ENCODE data around the gene EFS. TPM values are rescaled to one million over a fixed set of nuclear protein-coding genes. Genes with fewer than 3 reads are reported as not detected.

The EFS gene
- total RNA-seq, 1 experiment from 2014 or later = 0.36 TPM

- Histone ChIP-seq H4K20me1 (ENCODE audit: low read length) (no peaks in the 10 kb centered on the region), H3K36me3 (ENCODE audit: low read depth, low read length) (peaks cover 10% of the 10 kb centered on the region; the same call in 1 of the 2 replicates), H3K79me2 (ENCODE audit: low read length) (peaks cover 47% of the 10 kb centered on the region), H3K9ac (ENCODE audit: low read length) (peak within 1 kb of the TSS; percentile 87), H3K4me3 (ENCODE audit: low read length) (peak within 1 kb of the TSS; percentile 86), H3F3A (ENCODE audit: low read length, unreplicated experiment) (no peaks in the 10 kb centered on the region), H2AFZ (ENCODE audit: low read length) (peak within 1 kb of the TSS; percentile 79), H3K9me3 (ENCODE audit: low read length) (no peaks in the 10 kb centered on the region), H3K27me3 (ENCODE audit: low read length) (no peaks in the 10 kb centered on the region), H3K9me2 (replicated peaks; ENCODE audit: low read length) (no peaks in the 10 kb centered on the region), H3K27ac (ENCODE audit: low read length) (peak within 1 kb of the TSS; percentile 50), H3K4me2 (ENCODE audit: low read length) (peak within 1 kb of the TSS; percentile 88), H3K4me1 (ENCODE audit: insufficient read depth, low read length) (peaks cover 24% of the 10 kb centered on the region)
- TF ChIP-seq EZH2phosphoT487 (IDR thresholded peaks at IDR 0.05; ENCODE audit: borderline replicate concordance, low read length) (no peak), EZH2 (IDR thresholded peaks at IDR 0.05; ENCODE audit: low read length, unreplicated experiment) (no peak), CTCF (conservative IDR thresholded peaks at IDR 0.05; ENCODE audit: low read depth, low read length) (no peak)
- ChIA-PET CTCF (interaction anchor here (0.5 to 0.9 kb wide), 4 partner anchors 16 to 243 kb away, joined by 3 to 13 read pairs (median 3); no protein-coding TSS in a partner anchor), POLR2A (ENCODE audit: unreplicated experiment) (interaction anchor here (0.5 to 1.6 kb wide), 4 partner anchors 12 to 20 kb away, joined by 3 to 12 read pairs (median 4); partner anchors contain the start of genes HOMEZ and PABPN1)
- BruUV-seq (replicated peaks) = no TSS peak
- peak; percentile 55 for ATAC-seq
- intact Hi-C loops (cut with micrococcal nuclease) = loop anchor here (1.0 to 10.0 kb wide), 4 partner anchors 15 to 542 kb away; partner anchors contain the start of genes NGDN, OXA1L and PABPN1
- peak; percentile 87 for DNase-seq
Measured at GRCh38 chr14:23306412-23307145, 58.4 kb downstream of the EFS start, which contains the start of gene BCL2L2. TSS of gene BCL2L2 (plus strand) at chr14:23306833. CDS start at chr14:23307768, 935 bp downstream.

Small RNA genes lying within 50 kb of the gene (microRNA-seq; reads per million reads assigned to microRNA genes)
- gene MIR208A (ENCODE audit: unreplicated experiment) = not detected

Other genes with a start within 250 kb of the EFS start
- gene CEBPE, start 245.9 kb downstream of the EFS start, total RNA-seq (2014; rRNA removed) = not detected in 2 replicates
- gene SLC7A8, start 181.5 kb downstream of the EFS start, total RNA-seq (2014; rRNA removed) = 0.63 and 3.8 TPM in 2 replicates
- gene RNF212B, start 127.2 kb downstream of the EFS start, total RNA-seq (2014; rRNA removed) = not detected in 2 replicates
- 4.1 and 7.7 TPM in 2 replicates for gene HOMEZ, start 79.0 kb downstream of the EFS start, total RNA-seq (2014; rRNA removed)
- 3.2 and 5.0 TPM in 2 replicates for gene PPP1R3E, start 62.3 kb downstream of the EFS start, total RNA-seq (2014; rRNA removed)
- gene BCL2L2, start 58.3 kb downstream of the EFS start, total RNA-seq (2014; rRNA removed) = 32.4 and 33.5 TPM in 2 replicates
- gene PABPN1, start 43.7 kb downstream of the EFS start, total RNA-seq (2014; rRNA removed) = 89.1 and 116 TPM in 2 replicates
- gene SLC22A17, start 12.3 kb downstream of the EFS start, total RNA-seq (2014; rRNA removed) = 12.0 and 13.2 TPM in 2 replicates
- not detected in 2 replicates for gene IL25, start 7.6 kb upstream of the EFS start, total RNA-seq (2014; rRNA removed)
- gene CMTM5, start 11.9 kb upstream of the EFS start, total RNA-seq (2014; rRNA removed) = not detected in 2 replicates
- gene MYH6, start 43.1 kb upstream of the EFS start, total RNA-seq (2014; rRNA removed) = not detected in 2 replicates
- not detected in 2 replicates for gene MYH7, start 70.5 kb upstream of the EFS start, total RNA-seq (2014; rRNA removed)
- gene NGDN, start 104.5 kb upstream of the EFS start, total RNA-seq (2014; rRNA removed) = 57.6 and 77.3 TPM in 2 replicates
- 0.55 and 1.4 TPM in 2 replicates for gene ZFHX2, start 186.6 kb upstream of the EFS start, total RNA-seq (2014; rRNA removed)
- gene THTPA, start 191.1 kb upstream of the EFS start, total RNA-seq (2014; rRNA removed) = 13.0 and 27.2 TPM in 2 replicates
- gene AP1G2, start 202.6 kb upstream of the EFS start, total RNA-seq (2014; rRNA removed) = 69.7 and 71.7 TPM in 2 replicates
- not detected in 2 replicates for gene JPH4, start 213.6 kb upstream of the EFS start, total RNA-seq (2014; rRNA removed)